ENCODE results near the gene DIDO1.
A peak's percentile ranks its signal among the peaks of the same experiment; 100 is the strongest.

Gene DIDO1

GRCh38 chr20:62949962-62950361 lies 23.7 kb upstream of the DIDO1 start:
- DNase-seq = no peak

DNA sequence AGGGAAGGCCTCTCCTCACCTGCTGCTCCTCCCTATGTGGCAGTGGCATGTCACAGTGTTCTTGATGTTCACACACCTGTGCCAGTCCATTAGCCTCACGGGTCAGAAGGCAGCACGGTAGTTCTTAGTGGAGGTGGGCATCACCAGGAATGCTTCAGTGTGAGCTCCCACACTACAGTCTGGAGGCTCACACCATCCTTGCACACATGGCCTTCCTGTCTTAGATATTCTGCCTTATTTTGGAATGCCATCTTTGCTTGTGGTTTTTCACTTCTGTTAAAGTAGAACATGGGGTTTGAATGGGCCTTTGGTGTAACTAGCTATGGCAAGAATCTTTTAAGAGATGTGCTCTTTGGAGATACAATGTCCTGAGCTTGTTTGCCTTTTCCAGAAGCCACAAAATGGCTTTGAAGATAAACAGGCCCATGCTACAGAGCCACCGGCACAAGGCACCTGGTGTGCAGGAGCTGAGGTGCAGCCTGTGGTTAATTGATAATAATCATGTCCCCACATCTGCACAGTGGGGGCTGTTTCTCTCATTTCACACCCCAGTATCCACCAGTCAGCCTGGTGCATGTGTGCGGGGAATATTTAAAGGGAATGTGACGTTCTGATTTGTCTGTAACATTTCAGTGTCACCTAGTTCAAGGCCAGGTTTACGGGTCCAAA lies 23.0 kb upstream of the DIDO1 start:
- no peak for DNase-seq

DNA sequence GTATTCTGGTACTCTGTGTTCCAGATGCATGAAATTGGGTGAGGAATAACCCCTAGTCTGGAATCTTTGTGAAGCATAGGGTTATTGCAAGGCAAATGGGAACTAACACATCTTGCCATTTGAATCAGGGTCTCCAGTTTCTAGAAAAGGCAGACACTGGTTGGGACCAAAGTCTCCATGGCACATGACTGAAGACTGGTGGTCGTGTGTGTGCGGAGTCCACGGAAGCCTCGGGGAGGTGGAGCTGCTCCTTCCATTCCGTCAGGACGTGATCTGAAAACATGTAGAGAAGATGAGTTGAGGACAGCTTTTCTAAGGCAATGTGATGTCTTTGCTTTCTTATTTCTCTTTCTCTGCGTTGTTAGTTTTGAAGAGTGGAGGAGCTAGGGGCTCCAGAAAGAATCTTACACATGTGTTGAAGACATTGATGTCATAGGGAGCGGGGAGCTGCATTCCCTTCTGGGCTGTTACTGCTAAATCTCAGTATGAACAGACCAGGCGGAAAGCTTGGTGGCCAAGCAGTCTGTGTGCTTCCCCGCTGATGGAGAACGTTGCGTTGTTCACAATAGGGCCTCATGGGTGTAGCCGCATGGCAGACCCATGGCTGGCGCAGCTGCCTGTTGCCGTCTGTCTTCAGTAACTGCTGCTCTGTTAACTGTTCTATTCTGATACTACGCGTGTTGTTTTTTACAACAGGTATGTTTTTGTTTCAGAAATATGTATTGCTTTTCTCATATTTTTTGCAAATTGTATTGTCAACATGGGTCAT lies 21.4 kb upstream of the DIDO1 start:
- no peak for DNase-seq

DNA sequence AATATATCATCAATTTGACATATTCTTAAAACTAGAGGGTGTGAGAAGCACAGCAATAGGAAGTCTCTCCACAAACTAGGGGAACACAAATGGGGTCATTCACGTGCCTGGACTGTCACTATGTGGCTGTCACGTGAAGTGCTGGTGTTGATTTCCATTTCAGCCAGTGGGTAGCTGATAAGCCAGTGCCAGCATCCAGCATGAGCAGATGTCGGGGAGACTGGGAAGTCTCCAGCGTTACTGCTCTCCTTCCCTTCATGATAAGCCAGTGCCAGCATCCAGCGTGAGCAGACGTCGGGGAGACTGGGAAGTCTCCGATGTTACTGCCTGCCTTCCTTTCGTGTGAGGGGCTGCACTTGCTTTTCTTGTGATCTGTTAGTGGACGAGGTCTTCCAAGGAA lies 20.6 kb upstream of the DIDO1 start:
- DNase-seq = no peak

- DNase-seq = no peak
These were observed 19.6 kb upstream of the DIDO1 start for GRCh38 chr20:62945771-62946339.

DNA sequence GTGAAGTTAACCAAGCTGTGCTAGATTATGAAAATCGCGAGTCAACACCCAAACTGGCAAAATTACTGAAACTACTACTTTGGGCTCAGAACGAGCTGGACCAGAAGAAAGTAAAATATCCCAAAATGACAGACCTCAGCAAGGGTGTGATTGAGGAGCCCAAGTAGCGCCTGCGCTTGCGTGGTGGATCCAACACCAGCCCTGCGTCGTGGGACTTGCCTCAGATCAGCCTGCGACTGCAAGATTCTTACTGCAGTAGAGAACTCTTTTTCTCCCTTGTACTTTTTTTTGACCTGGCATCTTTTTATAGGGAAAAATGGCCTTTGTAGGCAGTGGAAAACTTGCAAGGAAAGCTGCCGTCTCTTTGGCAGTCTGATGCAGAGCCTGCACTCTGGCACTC lies 18.4 kb upstream of the DIDO1 start:
- DNase-seq = no peak

- no peak for DNase-seq
These were observed 17.9 kb upstream of the DIDO1 start for GRCh38 chr20:62944184-62944583.

GRCh38 chr20:62943396-62943795 lies 17.1 kb upstream of the DIDO1 start:
- no peak for DNase-seq

GRCh38 chr20:62942456-62942855 lies 16.2 kb upstream of the DIDO1 start:
- no peak for DNase-seq

GRCh38 chr20:62941792-62942191 lies 15.5 kb upstream of the DIDO1 start:
- DNase-seq = no peak

- no peak for DNase-seq
These were observed 14.6 kb upstream of the DIDO1 start for GRCh38 chr20:62940875-62941274.

GRCh38 chr20:62938105-62938888 lies 12.0 kb upstream of the DIDO1 start, which contains the start of gene GID8:
Gene GID8 (plus strand): TSS chr20:62938147. CDS start chr20:62941503, 3,356 bp downstream.
- DNase-seq = no peak

DNA sequence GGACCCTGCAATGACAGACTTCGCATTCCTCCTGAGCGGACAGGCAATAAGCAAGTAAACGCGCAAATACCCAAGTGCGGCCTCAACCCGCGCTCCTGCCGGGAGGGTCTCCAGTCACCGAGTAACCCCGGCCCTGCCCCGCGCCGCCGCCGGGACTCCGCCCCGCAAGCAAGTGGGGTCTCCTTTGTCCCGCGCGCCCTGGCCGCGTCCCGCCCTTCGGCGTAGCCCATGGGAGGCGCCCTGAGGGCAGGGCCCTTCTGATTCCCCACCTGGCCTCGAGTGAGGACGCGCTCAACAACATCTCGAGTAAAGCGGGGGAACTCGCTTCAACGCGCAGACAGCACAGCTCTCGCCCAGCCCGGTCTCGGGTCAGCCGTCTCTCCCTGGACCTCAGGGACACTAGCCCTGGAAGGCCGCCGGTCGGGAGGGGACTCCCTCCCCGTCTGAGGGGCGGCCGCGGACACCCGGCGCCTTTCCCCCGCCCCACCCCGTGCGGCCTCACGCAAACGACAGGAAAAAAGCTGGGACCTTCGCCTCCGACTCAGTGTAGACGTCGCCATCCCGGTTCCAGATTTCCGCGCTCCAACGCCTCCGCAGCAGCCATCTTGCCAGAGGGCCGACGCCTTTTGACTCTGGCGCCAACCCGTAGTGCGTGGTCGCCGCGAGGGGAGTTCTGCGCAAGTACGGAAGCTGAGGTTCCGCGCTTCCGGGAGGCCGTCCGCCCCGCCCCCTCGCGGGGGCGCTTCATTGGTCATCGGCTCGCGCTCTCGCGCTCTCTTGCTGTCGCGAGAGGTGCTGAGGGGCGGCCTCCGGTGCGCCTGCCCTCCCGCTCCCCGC lies 11.2 kb upstream of the DIDO1 start:
- DNase-seq = peak; percentile 80

GRCh38 chr20:62935968-62936585 lies 9.8 kb upstream of the DIDO1 start:
- DNase-seq = no peak

- DNase-seq = no peak
These were observed 9.1 kb upstream of the DIDO1 start for GRCh38 chr20:62935204-62935967.

DNA sequence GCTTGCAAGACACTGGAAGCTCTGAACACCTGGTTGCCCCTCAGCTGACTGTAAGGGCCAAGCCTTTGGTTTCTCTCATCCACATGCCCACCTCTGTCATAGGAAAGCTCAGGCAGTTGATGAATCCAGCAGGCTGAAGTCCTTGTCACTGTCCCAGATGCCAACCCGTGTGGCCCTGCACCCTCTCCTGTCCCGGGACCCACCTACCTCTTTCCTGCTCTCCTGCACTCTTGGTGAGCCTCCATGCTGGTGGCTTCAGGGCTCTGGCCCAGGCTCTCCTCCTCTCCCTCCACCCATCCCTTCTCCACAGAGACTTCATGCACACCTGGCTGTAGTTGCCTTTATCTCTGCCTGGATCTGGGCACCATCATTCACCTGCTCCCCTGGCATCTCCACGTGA lies 7.7 kb upstream of the DIDO1 start:
- no peak for DNase-seq

DNA sequence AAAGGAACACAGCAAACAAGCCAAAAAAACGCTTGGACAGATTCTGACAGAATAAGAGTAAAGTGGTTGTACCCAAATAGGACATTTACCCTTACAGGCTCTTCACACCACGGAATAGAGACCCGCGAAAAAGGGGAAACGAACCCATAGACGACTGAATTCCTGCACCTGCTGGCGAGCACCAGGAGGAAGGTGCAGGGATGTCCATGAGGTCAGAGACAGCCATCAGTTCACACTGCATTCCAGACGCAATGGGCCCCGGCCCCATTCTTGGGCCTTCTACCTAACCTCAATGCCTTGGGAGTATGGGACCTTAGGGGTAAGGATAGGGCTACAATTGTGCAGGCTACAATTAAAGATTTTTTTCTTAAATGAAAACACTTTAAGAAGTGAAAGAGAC lies 5.2 kb upstream of the DIDO1 start:
- DNase-seq = no peak

DNA sequence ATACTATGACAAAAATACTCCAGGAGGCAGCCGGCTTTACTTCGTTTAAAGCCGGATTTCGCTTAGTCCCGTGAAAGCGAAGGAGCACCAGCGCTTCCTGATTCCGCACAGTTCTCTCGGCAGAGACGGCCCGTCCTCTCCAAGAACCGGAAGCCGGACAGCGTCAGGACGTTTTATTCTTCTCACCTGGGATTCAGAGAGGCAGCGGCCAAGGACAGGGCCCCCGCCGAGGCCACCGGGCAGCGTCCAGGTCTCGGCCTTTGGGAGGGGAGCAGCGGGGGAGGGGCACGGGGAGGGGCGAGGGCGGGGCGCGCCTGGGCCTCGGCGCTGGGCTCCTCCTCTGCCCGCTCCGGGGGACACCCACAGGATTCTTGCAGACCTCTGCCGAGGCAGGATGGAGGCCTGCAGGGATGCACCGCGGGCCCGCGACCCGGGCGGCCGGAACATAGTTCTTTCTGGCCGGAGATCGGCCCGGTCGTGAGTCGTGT lies 2.8 kb upstream of the DIDO1 start:
- DNase-seq = peak; percentile 69

DNA sequence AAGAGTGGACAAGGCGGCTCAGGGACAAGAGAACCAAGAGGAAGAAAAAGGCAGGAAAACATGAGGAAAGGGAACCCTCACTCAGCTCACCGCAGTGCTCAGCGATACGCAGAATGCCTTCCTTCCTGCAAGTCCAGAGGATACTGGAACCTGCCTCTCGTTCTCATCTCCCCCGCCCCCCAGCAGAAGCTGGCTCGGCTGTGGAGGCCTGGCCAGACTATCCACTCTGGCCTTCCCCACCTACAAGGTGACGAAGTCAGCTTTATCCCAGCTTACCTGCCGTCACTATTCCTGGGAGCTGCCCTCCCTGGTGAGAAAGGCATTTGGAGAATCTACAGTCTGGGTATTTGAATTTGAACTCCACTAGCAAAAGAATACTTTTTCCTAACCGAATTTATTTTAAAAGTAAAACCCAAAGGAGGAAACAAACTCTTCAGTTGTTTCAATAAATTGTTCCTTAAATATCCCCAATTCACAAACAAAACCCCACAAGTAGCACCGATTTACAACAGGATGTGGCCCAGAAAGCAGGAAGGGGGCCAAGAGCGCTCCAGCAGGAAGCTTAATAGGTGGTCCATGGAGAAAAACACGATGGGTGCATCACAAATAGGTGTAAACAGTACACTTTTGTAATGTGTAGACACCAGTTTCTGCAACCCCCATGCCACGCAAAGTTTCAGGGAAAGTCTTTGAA lies 2.1 kb upstream of the DIDO1 start:
- no peak for DNase-seq

DNA sequence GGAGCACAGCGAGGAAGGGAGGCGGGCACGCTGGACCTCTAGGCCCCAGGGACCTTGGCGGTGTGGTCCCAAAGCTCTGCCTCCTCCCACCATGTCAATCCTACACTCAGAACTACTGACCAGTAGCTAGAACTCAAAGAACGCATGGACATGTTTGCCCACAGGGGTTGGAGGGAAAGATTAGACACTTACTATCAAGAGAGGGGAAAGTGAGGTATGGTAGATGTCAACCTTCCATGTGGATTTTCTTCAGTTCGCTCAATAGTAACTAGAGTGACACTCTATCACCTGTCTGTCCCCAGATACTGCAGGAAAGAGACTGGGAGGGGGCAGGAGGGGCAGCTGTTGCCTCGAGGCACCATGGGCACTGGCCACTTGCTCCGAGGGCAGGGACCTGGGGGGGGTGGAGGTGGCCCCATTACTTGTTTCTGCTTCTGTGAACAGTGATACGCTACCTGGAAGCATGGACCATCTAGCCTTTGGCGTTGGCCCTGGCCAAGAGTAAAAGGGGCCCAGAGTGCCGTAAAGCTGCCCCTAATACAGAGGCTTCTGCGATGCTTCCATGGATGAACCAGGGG lies 912 bp upstream of the DIDO1 start:
- no peak for DNase-seq

Data from KG1 (cell line).